RKO (cell line): ENCODE data around the gene WDR55.
"Not testable (repeated sequence)": the region's sequence is repeated elsewhere in the genome, so short reads cannot be mapped to it uniquely, and the experiment has no call there.

ENCODE experiments used
- DNase-seq: peaks from one replicate; pipeline ENCODE4 v3.0.0-alpha.2; 2016; ENCODE audit warnings: low spot score

WDR55 gene

GRCh38 chr5:140710899-140711552, 46.3 kb downstream of the WDR55 start:
- peak; percentile 99 for DNase-seq

DNA sequence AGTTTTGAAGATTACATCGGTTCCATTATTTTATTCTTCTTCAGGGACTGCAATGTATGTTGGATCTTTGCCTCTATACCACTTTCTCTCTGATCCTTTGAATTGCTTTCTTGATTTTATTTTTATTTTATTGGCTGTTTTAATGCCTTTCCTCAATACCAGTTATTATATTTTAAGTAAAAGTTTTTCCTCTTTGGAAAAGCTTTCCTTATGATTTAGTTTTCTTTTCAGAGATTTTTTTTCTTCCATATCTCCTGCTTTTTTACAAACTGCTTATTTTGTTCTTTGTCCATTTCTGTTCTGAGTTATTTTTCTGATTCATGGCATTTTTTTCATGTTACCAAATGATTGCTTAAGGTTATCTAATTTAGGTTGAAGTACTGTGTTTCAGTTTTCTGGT, 47.1 kb downstream of the WDR55 start:
- DNase-seq = no peak

DNA sequence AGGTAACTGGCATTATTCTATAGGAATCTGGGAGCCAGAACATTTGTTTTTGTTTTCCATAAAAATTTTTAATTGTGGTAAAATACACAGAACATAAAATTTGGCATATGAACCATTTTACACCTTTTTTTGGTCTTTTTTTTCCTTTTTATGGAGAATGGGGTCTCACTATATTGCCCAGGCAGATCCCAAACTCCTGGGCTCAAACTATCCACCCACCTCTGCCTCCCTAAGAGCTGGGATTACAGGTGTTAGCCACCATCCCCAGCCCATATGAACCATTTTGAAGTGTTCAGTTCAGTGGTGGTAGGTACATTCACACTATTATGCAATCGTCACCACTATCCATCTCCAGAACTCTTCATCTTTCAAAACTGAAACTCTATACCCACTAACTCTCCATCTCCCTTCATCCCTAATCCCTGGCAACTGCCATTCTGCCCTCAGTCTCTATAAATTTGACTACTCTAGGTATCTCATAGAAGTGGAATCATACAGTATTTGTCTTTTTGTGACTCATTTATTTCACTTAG, 48.9 kb downstream of the WDR55 start:
- DNase-seq = no peak

DNA sequence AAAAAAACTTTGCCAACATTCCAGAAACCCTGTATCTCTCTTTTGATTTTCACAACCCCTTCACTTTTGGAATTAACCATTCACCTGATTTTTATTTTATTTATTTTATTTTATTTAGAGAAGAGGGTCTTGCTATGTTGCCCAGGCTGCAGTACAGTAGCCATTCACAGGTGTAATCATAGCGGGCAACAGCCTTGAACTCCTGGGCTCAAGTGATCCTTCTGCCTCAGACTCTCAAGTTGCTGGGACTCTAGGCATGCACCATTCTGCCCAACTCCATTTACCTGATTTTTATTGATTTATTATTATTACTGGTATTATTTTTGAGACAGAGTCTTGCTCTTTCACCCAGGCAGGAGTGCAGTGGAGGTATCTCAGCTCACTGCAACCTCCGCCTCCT, 51.5 kb downstream of the WDR55 start:
- not testable (repeated sequence) for DNase-seq

DNA sequence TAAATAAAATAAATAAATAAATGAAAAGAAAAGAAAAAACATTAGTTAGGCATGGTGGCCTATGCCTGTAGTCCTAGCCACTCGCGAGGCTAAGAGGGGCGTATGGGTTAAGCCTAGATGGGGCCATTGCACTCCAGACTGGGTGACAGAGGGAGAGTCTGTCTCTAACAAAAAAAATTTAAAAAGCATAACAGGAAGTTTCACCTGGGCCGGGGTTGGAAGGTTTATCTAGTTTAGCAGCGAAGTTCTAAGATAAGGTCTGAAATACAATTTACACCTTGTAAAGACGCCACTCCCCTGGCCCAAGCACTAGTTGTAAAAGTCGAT, 53.5 kb downstream of the WDR55 start:
- DNase-seq = no peak

DNA sequence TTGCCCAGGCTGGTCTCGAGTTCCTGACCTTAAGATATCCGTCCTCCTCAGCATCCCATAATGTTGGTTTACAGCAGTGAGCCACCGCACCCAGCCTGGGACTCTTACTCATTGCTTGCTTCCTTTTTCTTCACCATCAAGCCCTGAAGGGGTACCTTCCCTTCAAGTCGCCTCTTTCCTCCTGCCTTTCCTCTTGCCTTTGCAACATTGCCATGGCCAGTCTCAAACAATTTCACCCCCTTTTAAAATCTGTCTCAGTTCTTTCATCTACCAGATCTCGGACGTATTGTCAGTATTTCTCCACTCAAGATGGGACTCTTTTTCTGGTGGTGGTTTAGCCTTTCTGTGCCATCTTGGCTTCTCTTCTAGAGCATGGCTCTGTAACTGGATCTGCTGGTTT, 56.0 kb downstream of the WDR55 start:
- peak; percentile 73 for DNase-seq

- DNase-seq = not testable (repeated sequence)
These were observed 56.7 kb downstream of the WDR55 start for GRCh38 chr5:140721395-140721794.
